K562 (cell line): ENCODE results near the gene AJUBA. TPM values are rescaled to one million over a fixed set of nuclear protein-coding genes. Genes with fewer than 3 reads are reported as not detected.
A peak's percentile ranks its signal among the peaks of the same experiment; 100 is the strongest.

ENCODE experiments used
- CBFA2T3 ChIP-seq: fragments of 450-650 bp; IDR thresholded peaks from 2 replicates; pipeline ENCODE4 v1.6.1; 2017
- CBX1 ChIP-seq: sonication (generic); IDR thresholded peaks from 2 replicates; pipeline ENCODE4 v1.6.1; 2016; ENCODE audit warnings: antibody characterized with exemption, low read depth, mild to moderate bottlenecking
- CREB1 ChIP-seq, 2 experiments: sonication (generic) in 1 of 2; formaldehyde crosslinking in 1 of 2; IDR thresholded peaks; 2 replicates each; pipeline versions ENCODE4 v1.6.1 to v1.8.0; 2012 to 2022; ENCODE audit warnings: inconsistent platforms in 1 of 2, mild to moderate bottlenecking in 1 of 2, missing genetic modification reagents in 1 of 2, moderate library complexity in 1 of 2
- HCFC1 ChIP-seq: IDR thresholded peaks from 2 replicates; pipeline ENCODE4 v1.6.1; 2012; ENCODE audit warnings: low read depth, low read length, improper control_type of control experiment
- MAX ChIP-seq: sonication (generic); formaldehyde crosslinking; IDR thresholded peaks from 2 replicates; pipeline ENCODE4 v1.9.0; 2022; ENCODE audit warnings: mild to moderate bottlenecking, missing genetic modification reagents
- MYNN ChIP-seq, 2 experiments: sonication (generic); formaldehyde crosslinking in 1 of 2; IDR thresholded peaks; 2 replicates each; pipeline versions ENCODE4 v1.5.0 to v1.6.1; 2016 to 2020; ENCODE audit warnings: antibody characterized with exemption in 1 of 2, missing genetic modification reagents in 1 of 2
- NFE2 ChIP-seq: IDR thresholded peaks from 2 replicates; pipeline ENCODE4 v1.6.1; 2014; ENCODE audit warnings: antibody characterized with exemption, low read depth
- PHF21A ChIP-seq: fragments of 450-650 bp; IDR thresholded peaks from 2 replicates; pipeline ENCODE4 v1.6.1; 2017; ENCODE audit warnings: low read depth, borderline replicate concordance
- RFX5 ChIP-seq: IDR thresholded peaks from 2 replicates; pipeline ENCODE4 v1.6.1; 2011; ENCODE audit warnings: low read depth, mild to moderate bottlenecking, improper control_type of control experiment, low read length
- SMC3 ChIP-seq: conservative IDR thresholded peaks from 2 replicates; pipeline ENCODE4 v1.6.1; 2011; ENCODE audit warnings: low read depth, low read length, improper control_type of control experiment; ENCODE audit not compliant: insufficient read depth
- TARDBP ChIP-seq: fragments of 450-650 bp; IDR thresholded peaks from 2 replicates; pipeline ENCODE4 v1.6.1; 2016
- USF1 ChIP-seq: sonication (generic); formaldehyde crosslinking; IDR thresholded peaks from 2 replicates; pipeline ENCODE4 v1.9.0; 2022; ENCODE audit warnings: mild to moderate bottlenecking, missing genetic modification reagents
- ZC3H4 ChIP-seq: sonication (generic); formaldehyde crosslinking; IDR thresholded peaks from 2 replicates; pipeline ENCODE4 v1.9.0; 2021; ENCODE audit warnings: missing genetic modification reagents, borderline replicate concordance
- ZNF140 ChIP-seq: fragments of 250-450 bp; sonication (Bioruptor Pico); IDR thresholded peaks from 2 replicates; pipeline ENCODE4 v1.8.0; 2021; ENCODE audit warnings: moderate library complexity, mild to moderate bottlenecking, inconsistent platforms
- ZNF57 ChIP-seq: fragments of 450-650 bp; formaldehyde crosslinking; IDR thresholded peaks from 2 replicates; pipeline ENCODE4 v1.4.0; 2020; ENCODE audit warnings: mild to moderate bottlenecking, moderate library complexity
- ZNF668 ChIP-seq: fragments of 250-450 bp; sonication (Bioruptor Pico); IDR thresholded peaks from 2 replicates; pipeline ENCODE4 v1.8.0; 2022; ENCODE audit warnings: mild to moderate bottlenecking, inconsistent platforms
- ZZZ3 ChIP-seq: fragments of 450-650 bp; IDR thresholded peaks from 2 replicates; pipeline ENCODE4 v1.6.1; 2016; ENCODE audit warnings: antibody characterized with exemption, mild to moderate bottlenecking, moderate library complexity
- polyA plus RNA-seq, 8 experiments: library from polyadenylated mRNA; depleted of rRNA in 4 of 8; stranded (reverse) in 5 of 8; unstranded in 3 of 8; fragments of >200 nt; fragmentation: Nextera tagmentation in 2 of 8; fragmentation: Illumina TruSeq in 1 of 8; extraction: Ambion mirVana in 2 of 8; extraction: Trizol in 1 of 8; gene quantifications; 2 replicates each; pipeline versions ENCODE4 v1.2.1 to v1.2.3, GENCODE V29; 2011 to 2014; ENCODE audit warnings: inconsistent platforms in 1 of 8, missing spikeins in 1 of 8
- total RNA-seq, 7 experiments: library from RNA; depleted of rRNA in 6 of 7; stranded (reverse); fragments of >200 nt in 6 of 7; fragmentation: Illumina TruSeq in 2 of 7; extraction: Trizol in 2 of 7; gene quantifications; 2 replicates each; pipeline versions ENCODE4 v1.2.1 to v1.2.3, GENCODE V29; 2011 to 2021; ENCODE audit warnings: low replicate concordance in 1 of 7
- TF ChIP-seq, protein P1 (sequence below): fragments of 450-650 bp; formaldehyde crosslinking; IDR thresholded peaks from 2 replicates; pipeline ENCODE4 v1.4.0; 2020; ENCODE audit warnings: mild to moderate bottlenecking
- TF ChIP-seq, protein P2 (sequence below): fragments of 250-450 bp; sonication (Bioruptor Pico); IDR thresholded peaks from 2 replicates; pipeline ENCODE4 v1.5.0; 2021
- TF ChIP-seq, protein P3 (sequence below): fragments of 250-450 bp; sonication (Bioruptor Pico); IDR thresholded peaks from 2 replicates; pipeline ENCODE4 v1.8.0; 2021; ENCODE audit warnings: moderate library complexity, mild to moderate bottlenecking, inconsistent platforms
- TF ChIP-seq, protein P4 (sequence below): fragments of 250-450 bp; sonication (Bioruptor Pico); IDR thresholded peaks from 2 replicates; pipeline ENCODE4 v1.8.0; 2021; ENCODE audit warnings: moderate library complexity, mild to moderate bottlenecking, inconsistent platforms

The AJUBA gene
- total and polyA plus RNA-seq, 9 of the 15 experiments (the other 6 are each of a cell fraction or from before 2014, with no cell fraction given) = 0.73 to 4.7 (median 2.8) TPM

- no peak for TF ChIP-seq ZNF668
- peak; percentile 54; the same call in 1 of the 2 replicates for TF ChIP-seq USF1 (CRISPR knock-in tag)
- no peak for TF ChIP-seq PHF21A
- TF ChIP-seq, protein P1, sequence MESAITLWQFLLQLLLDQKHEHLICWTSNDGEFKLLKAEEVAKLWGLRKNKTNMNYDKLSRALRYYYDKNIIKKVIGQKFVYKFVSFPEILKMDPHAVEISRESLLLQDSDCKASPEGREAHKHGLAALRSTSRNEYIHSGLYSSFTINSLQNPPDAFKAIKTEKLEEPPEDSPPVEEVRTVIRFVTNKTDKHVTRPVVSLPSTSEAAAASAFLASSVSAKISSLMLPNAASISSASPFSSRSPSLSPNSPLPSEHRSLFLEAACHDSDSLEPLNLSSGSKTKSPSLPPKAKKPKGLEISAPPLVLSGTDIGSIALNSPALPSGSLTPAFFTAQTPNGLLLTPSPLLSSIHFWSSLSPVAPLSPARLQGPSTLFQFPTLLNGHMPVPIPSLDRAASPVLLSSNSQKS (CRISPR knock-in tag) = no peak
- TF ChIP-seq, protein P2, sequence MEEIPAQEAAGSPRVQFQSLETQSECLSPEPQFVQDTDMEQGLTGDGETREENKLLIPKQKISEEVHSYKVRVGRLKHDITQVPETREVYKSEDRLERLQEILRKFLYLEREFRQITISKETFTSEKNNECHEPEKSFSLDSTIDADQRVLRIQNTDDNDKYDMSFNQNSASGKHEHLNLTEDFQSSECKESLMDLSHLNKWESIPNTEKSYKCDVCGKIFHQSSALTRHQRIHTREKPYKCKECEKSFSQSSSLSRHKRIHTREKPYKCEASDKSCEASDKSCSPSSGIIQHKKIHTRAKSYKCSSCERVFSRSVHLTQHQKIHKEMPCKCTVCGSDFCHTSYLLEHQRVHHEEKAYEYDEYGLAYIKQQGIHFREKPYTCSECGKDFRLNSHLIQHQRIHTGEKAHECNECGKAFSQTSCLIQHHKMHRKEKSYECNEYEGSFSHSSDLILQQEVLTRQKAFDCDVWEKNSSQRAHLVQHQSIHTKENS (CRISPR knock-in tag) = no peak
- TF ChIP-seq NFE2 = peak; percentile 32; the same call in 1 of the 2 replicates
- peak; percentile 82; the same call in 1 of the 2 replicates for TF ChIP-seq RFX5
- TF ChIP-seq ZC3H4 (CRISPR knock-in tag) = no peak
- no peak; the same call in 1 of the 2 replicates for TF ChIP-seq HCFC1
- peak; percentile 95 for TF ChIP-seq MAX (CRISPR knock-in tag)
- no peak for TF ChIP-seq CBFA2T3
- no peak; the same call in 1 of the 2 replicates for TF ChIP-seq TARDBP
- no peak for TF ChIP-seq CBX1
- TF ChIP-seq, protein P3, sequence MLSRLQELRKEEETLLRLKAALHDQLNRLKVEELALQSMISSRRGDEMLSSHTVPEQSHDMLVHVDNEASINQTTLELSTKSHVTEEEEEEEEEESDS = no peak
- no peak for TF ChIP-seq ZZZ3
- TF ChIP-seq ZNF57 = no peak
- TF ChIP-seq, protein P4, sequence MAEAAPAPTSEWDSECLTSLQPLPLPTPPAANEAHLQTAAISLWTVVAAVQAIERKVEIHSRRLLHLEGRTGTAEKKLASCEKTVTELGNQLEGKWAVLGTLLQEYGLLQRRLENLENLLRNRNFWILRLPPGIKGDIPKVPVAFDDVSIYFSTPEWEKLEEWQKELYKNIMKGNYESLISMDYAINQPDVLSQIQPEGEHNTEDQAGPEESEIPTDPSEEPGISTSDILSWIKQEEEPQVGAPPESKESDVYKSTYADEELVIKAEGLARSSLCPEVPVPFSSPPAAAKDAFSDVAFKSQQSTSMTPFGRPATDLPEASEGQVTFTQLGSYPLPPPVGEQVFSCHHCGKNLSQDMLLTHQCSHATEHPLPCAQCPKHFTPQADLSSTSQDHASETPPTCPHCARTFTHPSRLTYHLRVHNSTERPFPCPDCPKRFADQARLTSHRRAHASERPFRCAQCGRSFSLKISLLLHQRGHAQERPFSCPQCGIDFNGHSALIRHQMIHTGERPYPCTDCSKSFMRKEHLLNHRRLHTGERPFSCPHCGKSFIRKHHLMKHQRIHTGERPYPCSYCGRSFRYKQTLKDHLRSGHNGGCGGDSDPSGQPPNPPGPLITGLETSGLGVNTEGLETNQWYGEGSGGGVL = no peak
- TF ChIP-seq CREB1 (IDR thresholded peaks at IDR 0.05) = peak; percentile 67; the same call in 1 of the 2 replicates
- TF ChIP-seq CREB1 (CRISPR knock-in tag; IDR thresholded peaks at IDR 0.05) = peak; percentile 79
- no peak for TF ChIP-seq ZNF140
- no peak for TF ChIP-seq SMC3
- no peak; the same call in 1 of the 2 replicates for TF ChIP-seq MYNN (IDR thresholded peaks at IDR 0.05)
- TF ChIP-seq MYNN (CRISPR knock-in tag; IDR thresholded peaks at IDR 0.05) = no peak
Measured at GRCh38 chr14:22929104-22929960, 53.0 kb downstream of the AJUBA start, which contains the start of gene PRMT5 (continued).
